ENCODE data around the gene PRLHR. TPM values are rescaled to one million over a fixed set of nuclear protein-coding genes. Genes with fewer than 3 reads are reported as not detected.

Gene PRLHR
- total and polyA plus RNA-seq, 10 of the 15 experiments (the other 5 are each of a cell fraction or from before 2014, with no cell fraction given), result not detected

DNA sequence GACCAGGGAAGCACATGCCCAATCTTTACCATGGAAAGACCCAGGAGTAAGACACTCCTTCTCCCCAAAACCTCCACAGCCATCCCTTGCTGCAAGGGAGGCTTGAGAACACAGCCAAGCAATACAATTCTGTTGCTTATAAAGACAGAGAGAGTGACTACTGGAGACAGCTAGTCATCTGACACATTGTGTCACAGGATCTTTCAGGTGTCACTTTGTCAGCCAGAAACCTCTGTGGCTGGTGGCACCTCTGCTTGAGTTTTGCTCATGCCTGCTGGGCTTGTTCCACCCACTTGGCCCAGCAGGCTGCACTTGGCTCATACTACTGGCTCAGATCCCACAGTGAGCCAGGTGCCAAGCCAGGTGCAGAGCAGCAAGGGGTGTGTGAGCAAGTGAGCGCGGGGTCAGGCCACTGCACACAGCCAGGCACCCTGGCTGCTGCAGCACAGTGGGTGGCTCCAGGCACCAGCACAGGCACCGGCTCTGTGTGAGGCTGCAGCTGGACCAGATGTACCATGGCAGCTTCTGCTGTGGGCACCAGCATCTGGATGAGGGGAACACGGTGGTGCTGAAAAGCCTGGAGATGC lies 12.4 kb upstream of the PRLHR start:
- CTCF ChIA-PET, result no interaction called here
- no peak for FAIRE-seq
- TF ChIP-seq RUNX3 (IDR thresholded peaks at IDR 0.05; ENCODE audit: low read length), result no peak

DNA sequence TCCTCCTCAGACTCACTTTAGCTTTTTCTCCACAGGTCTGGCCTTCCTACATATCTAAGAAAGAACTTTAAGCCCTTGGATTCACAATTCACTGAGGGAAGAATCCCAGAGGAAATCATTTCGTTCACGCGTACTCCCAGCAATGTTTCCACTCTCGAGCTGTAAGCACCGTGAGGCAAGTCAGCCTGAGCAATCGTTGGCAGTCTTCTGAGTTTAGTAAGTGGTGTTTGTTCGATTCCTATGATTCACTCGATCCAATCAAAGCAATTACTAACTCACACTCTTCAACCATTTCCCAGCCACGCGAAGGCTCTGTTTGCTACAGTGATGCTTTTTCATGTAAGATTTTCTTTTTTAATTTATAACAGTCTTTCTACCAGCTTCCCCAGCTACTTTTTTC lies 10.2 kb upstream of the PRLHR start:
- Histone ChIP-seq H2AFZ (ENCODE audit: control insufficient read depth, low read depth, low read length) (no peak overlapping the region), H3K36me3 (ENCODE audit: control insufficient read depth in 2 of 2, insufficient read depth in 2 of 2, low read length in 1 of 2) (no peaks in the 10 kb centered on the region), H3K27me3 (replicated peaks in 1 of 2; ENCODE audit: control insufficient read depth in 2 of 2, insufficient read depth in 2 of 2, low read length in 1 of 2) (no peaks in the 10 kb centered on the region; a peak in 2 of 4 replicates), H3K4me1 (ENCODE audit: control insufficient read depth, insufficient read depth, low read length) (no peaks in the 10 kb centered on the region), H3K4me2 (ENCODE audit: control insufficient read depth, insufficient read depth) (no peak overlapping the region), H4K20me1 (ENCODE audit: control insufficient read depth, insufficient read depth) (no peaks in the 10 kb centered on the region), H3K27ac (ENCODE audit: control insufficient read depth, insufficient read depth) (no peak overlapping the region), H3K79me2 (ENCODE audit: control insufficient read depth, insufficient read depth, low read length) (no peaks in the 10 kb centered on the region), H3K9me3 (replicated peaks; ENCODE audit: control insufficient read depth, insufficient read depth, low read length) (peaks cover 7% of the 10 kb centered on the region; the same call in 2 of the 3 replicates), H3K4me3 (no peak overlapping the region), H3K9ac (ENCODE audit: control insufficient read depth, insufficient read depth, low read length) (no peak overlapping the region)
- 40% methylated on average over 10 of the region's 10 CpGs for WGBS (ENCODE audit: insufficient coverage, insufficient replicate concordance, low lambda C conversion rate, missing lambda C conversion rate)
- ChIA-PET SMC1A (ENCODE audit: uncharacterized antibody, unreplicated experiment) (interaction anchor here (1.1 to 1.8 kb wide), 2 partner anchors 16 to 55 kb away, joined by 3 to 5 read pairs; no protein-coding TSS in a partner anchor), CTCF (interaction anchor here (2.6 kb wide), 1 partner anchor 15 kb away, joined by 7 read pairs; no protein-coding TSS in a partner anchor), POLR2A (no interaction called here), RAD21 (ENCODE audit: unreplicated experiment) (no interaction called here)
- DNase-seq (ENCODE audit: low read depth, low spot score) (no peak), FAIRE-seq (no peak), ATAC-seq (no peak)
- in situ Hi-C loops (cut with MboI) (no loop called here), intact Hi-C loops (cut with micrococcal nuclease; ENCODE audit: unreplicated experiment) (no loop called here)
- no TSS peak for BruUV-seq (replicated peaks)
- TF ChIP-seq SMARCA5 (IDR thresholded peaks at IDR 0.05) (no peak), NFYA (IDR thresholded peaks at IDR 0.05; ENCODE audit: borderline replicate concordance, low read depth, low read length) (no peak), YBX1 (IDR thresholded peaks at IDR 0.05) (no peak), FOS (IDR thresholded peaks at IDR 0.05; ENCODE audit: borderline replicate concordance, extremely low read depth, insufficient read length) (no peak), KAT2A (conservative IDR thresholded peaks at IDR 0.05; ENCODE audit: control insufficient read depth, low read depth, low read length) (no peak)
- TF ChIP-seq, protein P1, sequence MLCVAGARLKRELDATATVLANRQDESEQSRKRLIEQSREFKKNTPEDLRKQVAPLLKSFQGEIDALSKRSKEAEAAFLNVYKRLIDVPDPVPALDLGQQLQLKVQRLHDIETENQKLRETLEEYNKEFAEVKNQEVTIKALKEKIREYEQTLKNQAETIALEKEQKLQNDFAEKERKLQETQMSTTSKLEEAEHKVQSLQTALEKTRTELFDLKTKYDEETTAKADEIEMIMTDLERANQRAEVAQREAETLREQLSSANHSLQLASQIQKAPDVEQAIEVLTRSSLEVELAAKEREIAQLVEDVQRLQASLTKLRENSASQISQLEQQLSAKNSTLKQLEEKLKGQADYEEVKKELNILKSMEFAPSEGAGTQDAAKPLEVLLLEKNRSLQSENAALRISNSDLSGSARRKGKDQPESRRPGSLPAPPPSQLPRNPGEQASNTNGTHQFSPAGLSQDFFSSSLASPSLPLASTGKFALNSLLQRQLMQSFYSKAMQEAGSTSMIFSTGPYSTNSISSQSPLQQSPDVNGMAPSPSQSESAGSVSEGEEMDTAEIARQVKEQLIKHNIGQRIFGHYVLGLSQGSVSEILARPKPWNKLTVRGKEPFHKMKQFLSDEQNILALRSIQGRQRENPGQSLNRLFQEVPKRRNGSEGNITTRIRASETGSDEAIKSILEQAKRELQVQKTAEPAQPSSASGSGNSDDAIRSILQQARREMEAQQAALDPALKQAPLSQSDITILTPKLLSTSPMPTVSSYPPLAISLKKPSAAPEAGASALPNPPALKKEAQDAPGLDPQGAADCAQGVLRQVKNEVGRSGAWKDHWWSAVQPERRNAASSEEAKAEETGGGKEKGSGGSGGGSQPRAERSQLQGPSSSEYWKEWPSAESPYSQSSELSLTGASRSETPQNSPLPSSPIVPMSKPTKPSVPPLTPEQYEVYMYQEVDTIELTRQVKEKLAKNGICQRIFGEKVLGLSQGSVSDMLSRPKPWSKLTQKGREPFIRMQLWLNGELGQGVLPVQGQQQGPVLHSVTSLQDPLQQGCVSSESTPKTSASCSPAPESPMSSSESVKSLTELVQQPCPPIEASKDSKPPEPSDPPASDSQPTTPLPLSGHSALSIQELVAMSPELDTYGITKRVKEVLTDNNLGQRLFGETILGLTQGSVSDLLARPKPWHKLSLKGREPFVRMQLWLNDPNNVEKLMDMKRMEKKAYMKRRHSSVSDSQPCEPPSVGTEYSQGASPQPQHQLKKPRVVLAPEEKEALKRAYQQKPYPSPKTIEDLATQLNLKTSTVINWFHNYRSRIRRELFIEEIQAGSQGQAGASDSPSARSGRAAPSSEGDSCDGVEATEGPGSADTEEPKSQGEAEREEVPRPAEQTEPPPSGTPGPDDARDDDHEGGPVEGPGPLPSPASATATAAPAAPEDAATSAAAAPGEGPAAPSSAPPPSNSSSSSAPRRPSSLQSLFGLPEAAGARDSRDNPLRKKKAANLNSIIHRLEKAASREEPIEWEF (IDR thresholded peaks at IDR 0.05; ENCODE audit: insufficient replicate concordance, low read depth, low read length), result no peak

More for the DNA sequence above, 12.4 kb upstream of the PRLHR start:
- Histone ChIP-seq H2AFZ (ENCODE audit: control insufficient read depth, low read depth, low read length) (no peak overlapping the region), H3K79me2 (ENCODE audit: control insufficient read depth, insufficient read depth, low read length) (no peaks in the 10 kb centered on the region), H4K20me1 (ENCODE audit: control insufficient read depth, insufficient read depth) (no peaks in the 10 kb centered on the region), H3K9ac (ENCODE audit: control insufficient read depth, insufficient read depth, low read length) (no peak overlapping the region), H3K27me3 (replicated peaks in 1 of 2; ENCODE audit: control insufficient read depth in 2 of 2, insufficient read depth in 2 of 2, low read length in 1 of 2) (no peaks in the 10 kb centered on the region; a peak in 2 of 4 replicates), H3K4me1 (ENCODE audit: control insufficient read depth, insufficient read depth, low read length) (no peaks in the 10 kb centered on the region), H3K27ac (ENCODE audit: control insufficient read depth, insufficient read depth) (no peak overlapping the region), H3K4me3 (no peak overlapping the region), H3K36me3 (ENCODE audit: control insufficient read depth in 2 of 2, insufficient read depth in 2 of 2, low read length in 1 of 2) (no peaks in the 10 kb centered on the region), H3K4me2 (ENCODE audit: control insufficient read depth, insufficient read depth) (no peak overlapping the region), H3K9me3 (replicated peaks; ENCODE audit: control insufficient read depth, insufficient read depth, low read length) (peaks cover 7% of the 10 kb centered on the region; the same call in 2 of the 3 replicates)
- SMC1A ChIA-PET (ENCODE audit: uncharacterized antibody, unreplicated experiment), result interaction anchor here (1.1 kb wide), 1 partner anchor 18 kb away, joined by 4 read pairs; no protein-coding TSS in a partner anchor
- DNase-seq (ENCODE audit: low read depth, low spot score) (no peak), ATAC-seq (no peak)
- WGBS (ENCODE audit: insufficient coverage, insufficient replicate concordance, low lambda C conversion rate, missing lambda C conversion rate), result 69% methylated on average over 4 of the region's 4 CpGs
- RAD21 ChIA-PET (ENCODE audit: unreplicated experiment), result no interaction called here
- BruUV-seq (replicated peaks), result no TSS peak
- intact Hi-C loops (cut with micrococcal nuclease; ENCODE audit: unreplicated experiment), result no loop called here
- POLR2A ChIA-PET, result no interaction called here
- in situ Hi-C loops (cut with MboI), result no loop called here
